Activated CD4-positive, alpha-beta memory T cell treated with anti-CD3 and anti-CD28 coated beads for 36 hours (primary cell): ENCODE measurements around the gene PRAMEF6. TPM values are rescaled to one million over a fixed set of nuclear protein-coding genes. Genes with fewer than 3 reads are reported as not detected.
"Not testable (repeated sequence)": the region's sequence is repeated elsewhere in the genome, so short reads cannot be mapped to it uniquely, and the experiment has no call there.

Experiments used
- CTCF ChIA-PET: fragments of 350-600 bp; sonication (Branson Sonifier 250); formaldehyde crosslinking; loops from one replicate; lab custom pipeline; 2021; ENCODE audit warnings: antibody characterized with exemption, inconsistent platforms; lab: Charles Lee
- POLR2A ChIA-PET: fragments of 350-600 bp; sonication (Branson Sonifier 250); formaldehyde crosslinking; loops from one replicate; lab custom pipeline; 2021; ENCODE audit warnings: antibody characterized with exemption; lab: Charles Lee
- DNase-seq: peaks from one replicate; pipeline ENCODE4 v3.0.0-alpha.2; 2020
- H3K27ac Mint-ChIP-seq: one replicate; pipeline ENCODE4 v1.8.0; 2021; ENCODE audit warnings: mixed read lengths
- H3K27me3 Mint-ChIP-seq: one replicate; pipeline ENCODE4 v1.8.0; 2021; ENCODE audit warnings: mixed read lengths
- H3K36me3 Mint-ChIP-seq: one replicate; pipeline ENCODE4 v1.8.0; 2021; ENCODE audit warnings: mixed read lengths
- H3K4me1 Mint-ChIP-seq: one replicate; pipeline ENCODE4 v1.8.0; 2021; ENCODE audit warnings: low read depth, mixed read lengths
- H3K4me3 Mint-ChIP-seq: one replicate; pipeline ENCODE4 v1.8.0; 2021; ENCODE audit warnings: mild to moderate bottlenecking, mixed read lengths
- H3K9me3 Mint-ChIP-seq: one replicate; pipeline ENCODE4 v1.8.0; 2021; ENCODE audit warnings: mixed read lengths
- intact Hi-C: fragments of 100-400 bp; cut with micrococcal nuclease; formaldehyde crosslinking; loops from one replicate; pipeline ENCODE4 v1.15.1; 2023
- total RNA-seq, 2 experiments: library from RNA; stranded (reverse); gene quantifications; one replicate each; pipeline ENCODE4 v1.2.3, GENCODE V29; 2021

The PRAMEF6 gene
- total RNA-seq, result not detected

DNA sequence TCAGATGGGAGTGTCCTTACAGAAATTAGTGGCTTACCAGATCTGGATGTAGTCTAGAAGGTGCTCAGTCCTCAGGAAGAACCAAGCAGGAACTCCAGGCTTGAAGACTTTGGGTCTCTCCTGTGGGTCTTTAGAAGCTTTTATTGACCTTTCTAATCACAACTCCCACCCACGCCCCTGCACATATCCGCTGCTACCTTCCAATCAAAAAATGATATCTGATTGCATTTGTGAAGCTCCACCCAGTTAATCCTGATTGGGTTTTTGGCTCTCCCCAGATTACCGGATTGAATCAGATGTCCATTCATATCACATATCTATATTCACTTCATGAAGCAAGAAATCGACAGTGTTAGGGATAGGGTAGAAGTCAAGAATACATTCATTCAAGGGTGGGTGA, at the start of gene PRAMEF6:
Gene PRAMEF6, minus strand, starts transcription at position 101 of the 400 bp plus-strand sequence. CDS start 5,062 bp downstream, outside the sequence.
- H3K4me1 Mint-ChIP-seq, POLR2A ChIA-PET, H3K4me3 Mint-ChIP-seq, DNase-seq, H3K36me3 Mint-ChIP-seq, H3K9me3 Mint-ChIP-seq, H3K27ac Mint-ChIP-seq, CTCF ChIA-PET, intact Hi-C loops, H3K27me3 Mint-ChIP-seq: not testable (repeated sequence)

DNA sequence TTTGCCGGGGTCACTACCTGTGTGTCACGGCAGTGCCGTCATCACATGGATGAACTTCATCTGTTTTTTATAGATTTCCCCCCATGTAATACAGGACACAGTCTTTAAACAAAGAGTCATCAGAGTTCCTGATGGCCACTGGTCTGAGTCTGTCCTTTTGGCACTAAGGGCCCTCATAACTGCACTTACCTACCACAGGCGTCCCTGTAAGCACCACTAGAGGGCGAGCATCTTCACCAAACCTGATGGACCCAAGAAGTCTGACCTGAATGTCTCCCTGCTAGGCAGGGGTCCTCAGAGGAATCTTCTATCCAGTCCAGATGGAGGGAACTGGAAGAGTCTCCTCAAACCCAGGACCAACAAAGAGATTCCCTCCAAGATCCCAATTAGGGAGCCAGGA, 23.0 kb downstream of the PRAMEF6 start:
- CTCF ChIA-PET, DNase-seq, H3K4me1 Mint-ChIP-seq, H3K27me3 Mint-ChIP-seq, H3K4me3 Mint-ChIP-seq, H3K36me3 Mint-ChIP-seq, H3K27ac Mint-ChIP-seq, H3K9me3 Mint-ChIP-seq, intact Hi-C loops, POLR2A ChIA-PET: not testable (repeated sequence)

DNA sequence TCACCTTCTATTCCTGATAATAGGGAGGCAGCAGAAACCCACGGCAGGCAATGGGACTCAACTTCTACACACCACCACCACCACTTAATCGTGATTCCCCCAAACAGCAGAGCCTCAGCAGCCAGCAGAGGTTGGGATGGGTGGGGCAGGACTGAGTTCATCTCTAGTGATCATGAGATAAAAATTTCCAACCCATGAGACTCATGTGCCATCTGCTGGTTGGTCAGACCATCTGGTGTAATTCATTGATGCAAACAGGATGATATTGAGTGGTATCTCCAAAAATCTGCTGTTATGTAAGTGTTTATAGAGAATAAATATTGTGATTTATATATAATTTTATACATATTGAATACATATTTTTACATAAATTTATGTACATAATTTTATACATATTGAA, 25.6 kb downstream of the PRAMEF6 start:
- H3K4me1 Mint-ChIP-seq, H3K36me3 Mint-ChIP-seq, H3K4me3 Mint-ChIP-seq, DNase-seq, POLR2A ChIA-PET, intact Hi-C loops, H3K9me3 Mint-ChIP-seq, CTCF ChIA-PET, H3K27ac Mint-ChIP-seq, H3K27me3 Mint-ChIP-seq: not testable (repeated sequence)

DNA sequence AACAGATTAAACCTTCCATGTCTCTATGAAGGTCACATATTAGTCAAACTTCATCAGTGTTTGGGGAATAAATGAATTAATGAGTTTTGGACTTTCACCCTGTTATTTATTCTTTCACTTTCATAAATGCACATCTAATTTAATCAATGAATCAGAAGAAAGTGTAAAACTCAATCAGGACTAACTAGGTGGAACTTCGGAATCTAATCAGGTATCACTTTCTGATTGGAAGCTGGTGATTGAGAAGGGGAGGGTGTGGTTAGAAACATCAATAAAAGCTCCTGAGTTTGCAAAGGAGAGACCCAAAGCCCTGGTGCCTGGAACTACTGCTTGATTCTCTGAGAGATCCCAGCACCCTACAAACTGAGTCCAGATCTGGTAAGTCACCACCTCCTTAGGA, 31.1 kb downstream of the PRAMEF6 start, which contains the start of gene PRAMEF7:
Gene PRAMEF7, plus strand, starts transcription at position 301 of the 400 bp plus-strand sequence. CDS start 1,083 bp downstream, outside the sequence.
- H3K9me3 Mint-ChIP-seq, intact Hi-C loops, POLR2A ChIA-PET, H3K36me3 Mint-ChIP-seq, DNase-seq, H3K27me3 Mint-ChIP-seq, H3K4me1 Mint-ChIP-seq, H3K27ac Mint-ChIP-seq, H3K4me3 Mint-ChIP-seq, CTCF ChIA-PET: not testable (repeated sequence)

DNA sequence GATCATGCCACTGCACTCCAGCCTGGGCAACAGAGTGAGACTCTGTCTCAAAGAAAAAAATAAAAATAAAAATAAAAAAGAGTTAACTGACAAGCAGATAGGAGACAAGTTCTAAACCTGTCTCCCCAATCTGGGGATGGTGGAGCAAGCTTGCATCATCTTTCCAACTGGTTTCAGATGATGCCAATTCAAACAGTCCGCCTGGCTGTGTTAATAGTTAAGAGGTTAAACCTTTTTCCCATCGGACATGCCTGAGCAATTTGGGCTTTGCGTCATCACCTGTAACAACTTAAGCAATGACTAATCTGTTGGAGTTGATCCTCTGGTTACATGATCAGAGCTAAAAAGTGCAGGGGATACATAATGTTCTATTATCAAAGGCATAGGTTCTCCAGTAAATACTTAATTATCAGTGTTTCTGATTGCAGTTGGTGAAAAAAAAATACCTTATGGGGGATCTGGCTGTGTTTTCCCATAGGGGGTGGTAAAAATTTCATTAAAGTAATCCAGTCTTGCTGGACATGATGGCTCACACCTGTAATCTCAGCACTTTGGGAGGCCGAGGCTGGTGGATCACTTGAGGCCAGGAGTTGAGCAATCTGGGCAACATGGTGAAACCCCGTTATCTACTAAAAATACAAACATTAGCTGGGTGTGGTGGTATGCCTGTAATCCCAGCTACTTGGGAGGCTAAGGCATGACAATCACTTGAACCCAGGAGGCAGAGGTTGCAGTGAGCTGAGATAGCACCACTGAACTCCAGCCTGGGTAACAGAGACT, 43.4 kb downstream of the PRAMEF6 start:
- DNase-seq, intact Hi-C loops, POLR2A ChIA-PET, H3K27ac Mint-ChIP-seq, H3K36me3 Mint-ChIP-seq, H3K27me3 Mint-ChIP-seq, H3K4me1 Mint-ChIP-seq, H3K9me3 Mint-ChIP-seq, H3K4me3 Mint-ChIP-seq, CTCF ChIA-PET: not testable (repeated sequence)

DNA sequence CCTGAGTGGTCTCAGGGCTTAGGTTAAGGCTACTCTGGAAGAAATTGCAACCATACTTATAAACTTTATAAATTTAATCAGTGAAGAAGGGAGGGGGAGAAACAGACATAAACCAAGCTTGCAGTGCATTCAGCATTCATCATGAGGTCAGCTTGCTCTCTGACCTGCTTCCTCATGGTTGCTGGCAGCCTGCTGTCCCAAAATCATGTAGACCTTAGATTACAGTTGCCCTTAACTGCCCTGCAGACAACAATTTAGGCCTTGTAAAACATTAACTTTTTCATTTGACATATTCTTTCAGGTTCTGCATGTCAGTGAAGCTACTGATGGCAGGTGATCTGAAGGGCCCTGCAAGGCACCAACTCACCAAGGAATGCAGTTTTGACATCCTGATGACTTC, 48.2 kb downstream of the PRAMEF6 start:
- H3K4me1 Mint-ChIP-seq, H3K36me3 Mint-ChIP-seq, intact Hi-C loops, H3K9me3 Mint-ChIP-seq, CTCF ChIA-PET, POLR2A ChIA-PET, H3K4me3 Mint-ChIP-seq, H3K27ac Mint-ChIP-seq, DNase-seq, H3K27me3 Mint-ChIP-seq: not testable (repeated sequence)

DNA sequence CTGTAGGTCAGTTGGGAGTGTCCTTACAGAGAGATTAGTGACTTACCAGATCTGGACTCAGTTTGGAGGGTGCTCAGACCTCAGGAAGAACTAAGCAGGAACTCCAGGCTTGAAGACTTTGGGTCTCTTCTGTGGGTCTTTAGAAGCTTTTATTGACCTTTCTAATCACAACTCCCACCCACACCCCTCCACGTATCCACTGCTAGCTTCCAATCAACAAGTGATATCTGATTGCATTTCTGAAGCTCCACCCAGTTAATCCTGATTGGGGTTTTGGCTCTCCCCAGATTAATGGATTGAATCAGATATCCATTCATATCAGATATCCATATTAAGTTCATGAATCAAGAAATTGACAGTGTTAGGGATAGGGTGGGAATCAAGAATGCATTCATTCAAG, 49.2 kb downstream of the PRAMEF6 start, which contains the start of gene PRAMEF10:
Gene PRAMEF10, minus strand, starts transcription at position 101 of the 400 bp plus-strand sequence. CDS start 2,423 bp downstream, outside the sequence.
- H3K27me3 Mint-ChIP-seq, H3K4me3 Mint-ChIP-seq, H3K9me3 Mint-ChIP-seq, intact Hi-C loops, POLR2A ChIA-PET, H3K4me1 Mint-ChIP-seq, DNase-seq, CTCF ChIA-PET, H3K36me3 Mint-ChIP-seq, H3K27ac Mint-ChIP-seq: not testable (repeated sequence)

Other genes with a start within 250 kb of the PRAMEF6 start
- not detected for gene AADACL3, start 231.5 kb downstream of the PRAMEF6 start, total RNA-seq
- not detected for gene CFAP107, start 201.4 kb downstream of the PRAMEF6 start, total RNA-seq
- not detected for gene PRAMEF12, start 173.8 kb downstream of the PRAMEF6 start, total RNA-seq
- gene PRAMEF1, start 156.2 kb downstream of the PRAMEF6 start, total RNA-seq, result not detected
- gene PRAMEF11, start 116.2 kb downstream of the PRAMEF6 start, total RNA-seq, result not detected
- not detected for gene HNRNPCL1, start 98.9 kb downstream of the PRAMEF6 start, total RNA-seq
- gene PRAMEF2, start 90.5 kb downstream of the PRAMEF6 start, total RNA-seq, result not detected
- gene PRAMEF4, start 61.4 kb downstream of the PRAMEF6 start, total RNA-seq, result not detected
- gene PRAMEF10, start 49.3 kb downstream of the PRAMEF6 start, total RNA-seq, result not detected
- not detected for gene PRAMEF7, start 31.0 kb downstream of the PRAMEF6 start, total RNA-seq
- not detected for gene PRAMEF27, start 109.0 kb upstream of the PRAMEF6 start, total RNA-seq
- not detected for gene HNRNPCL3, start 113.2 kb upstream of the PRAMEF6 start, total RNA-seq
- not detected for gene PRAMEF25, start 123.2 kb upstream of the PRAMEF6 start, total RNA-seq
- gene HNRNPCL2, start 169.3 kb upstream of the PRAMEF6 start, total RNA-seq, result not detected
- gene PRAMEF26, start 208.4 kb upstream of the PRAMEF6 start, total RNA-seq, result not detected
- not detected for gene HNRNPCL4, start 218.1 kb upstream of the PRAMEF6 start, total RNA-seq
- not detected for gene PRAMEF9, start 224.3 kb upstream of the PRAMEF6 start, total RNA-seq